ENCODE results near the gene CD6.

Gene CD6

DNA sequence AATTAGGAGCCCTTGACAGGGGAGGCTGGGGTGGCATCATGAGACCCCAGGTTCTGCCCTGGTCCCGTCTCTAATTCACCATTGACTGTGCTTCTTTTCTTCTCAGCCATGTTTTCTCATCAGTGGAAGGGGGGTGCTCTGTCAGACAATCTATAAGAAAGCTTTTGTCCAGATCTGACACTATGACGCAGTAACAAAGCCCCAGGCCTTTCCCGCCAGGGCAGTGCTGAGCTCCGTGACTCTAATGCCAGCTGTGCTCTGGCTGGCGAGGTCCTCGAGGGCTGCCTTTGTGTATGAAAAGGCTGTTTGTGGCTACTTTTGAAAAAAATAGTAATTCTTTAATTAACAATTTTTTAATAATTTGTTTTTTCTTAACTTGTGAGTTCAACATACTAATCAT lies 3.2 kb downstream of the CD6 start:
- Histone ChIP-seq H3K27me3 (ENCODE audit: insufficient read depth, poor library complexity, severe bottlenecking) (peaks cover 3% of the 10 kb centered on the region), H3K27ac (replicated peaks) (no peak overlapping the region), H3K4me3 (replicated peaks; ENCODE audit: insufficient read depth, low read length) (no peak overlapping the region)
- TF ChIP-seq, protein P1, sequence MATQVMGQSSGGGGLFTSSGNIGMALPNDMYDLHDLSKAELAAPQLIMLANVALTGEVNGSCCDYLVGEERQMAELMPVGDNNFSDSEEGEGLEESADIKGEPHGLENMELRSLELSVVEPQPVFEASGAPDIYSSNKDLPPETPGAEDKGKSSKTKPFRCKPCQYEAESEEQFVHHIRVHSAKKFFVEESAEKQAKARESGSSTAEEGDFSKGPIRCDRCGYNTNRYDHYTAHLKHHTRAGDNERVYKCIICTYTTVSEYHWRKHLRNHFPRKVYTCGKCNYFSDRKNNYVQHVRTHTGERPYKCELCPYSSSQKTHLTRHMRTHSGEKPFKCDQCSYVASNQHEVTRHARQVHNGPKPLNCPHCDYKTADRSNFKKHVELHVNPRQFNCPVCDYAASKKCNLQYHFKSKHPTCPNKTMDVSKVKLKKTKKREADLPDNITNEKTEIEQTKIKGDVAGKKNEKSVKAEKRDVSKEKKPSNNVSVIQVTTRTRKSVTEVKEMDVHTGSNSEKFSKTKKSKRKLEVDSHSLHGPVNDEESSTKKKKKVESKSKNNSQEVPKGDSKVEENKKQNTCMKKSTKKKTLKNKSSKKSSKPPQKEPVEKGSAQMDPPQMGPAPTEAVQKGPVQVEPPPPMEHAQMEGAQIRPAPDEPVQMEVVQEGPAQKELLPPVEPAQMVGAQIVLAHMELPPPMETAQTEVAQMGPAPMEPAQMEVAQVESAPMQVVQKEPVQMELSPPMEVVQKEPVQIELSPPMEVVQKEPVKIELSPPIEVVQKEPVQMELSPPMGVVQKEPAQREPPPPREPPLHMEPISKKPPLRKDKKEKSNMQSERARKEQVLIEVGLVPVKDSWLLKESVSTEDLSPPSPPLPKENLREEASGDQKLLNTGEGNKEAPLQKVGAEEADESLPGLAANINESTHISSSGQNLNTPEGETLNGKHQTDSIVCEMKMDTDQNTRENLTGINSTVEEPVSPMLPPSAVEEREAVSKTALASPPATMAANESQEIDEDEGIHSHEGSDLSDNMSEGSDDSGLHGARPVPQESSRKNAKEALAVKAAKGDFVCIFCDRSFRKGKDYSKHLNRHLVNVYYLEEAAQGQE (IDR thresholded peaks at IDR 0.05; ENCODE audit: insufficient replicate concordance, low read depth) = no peak
- TF ChIP-seq GABPA (IDR thresholded peaks at IDR 0.05; ENCODE audit: low read depth) = no peak
- TF ChIP-seq POLR2AphosphoS5 (IDR thresholded peaks at IDR 0.05; ENCODE audit: low read depth) = no peak
- TF ChIP-seq, protein P2, sequence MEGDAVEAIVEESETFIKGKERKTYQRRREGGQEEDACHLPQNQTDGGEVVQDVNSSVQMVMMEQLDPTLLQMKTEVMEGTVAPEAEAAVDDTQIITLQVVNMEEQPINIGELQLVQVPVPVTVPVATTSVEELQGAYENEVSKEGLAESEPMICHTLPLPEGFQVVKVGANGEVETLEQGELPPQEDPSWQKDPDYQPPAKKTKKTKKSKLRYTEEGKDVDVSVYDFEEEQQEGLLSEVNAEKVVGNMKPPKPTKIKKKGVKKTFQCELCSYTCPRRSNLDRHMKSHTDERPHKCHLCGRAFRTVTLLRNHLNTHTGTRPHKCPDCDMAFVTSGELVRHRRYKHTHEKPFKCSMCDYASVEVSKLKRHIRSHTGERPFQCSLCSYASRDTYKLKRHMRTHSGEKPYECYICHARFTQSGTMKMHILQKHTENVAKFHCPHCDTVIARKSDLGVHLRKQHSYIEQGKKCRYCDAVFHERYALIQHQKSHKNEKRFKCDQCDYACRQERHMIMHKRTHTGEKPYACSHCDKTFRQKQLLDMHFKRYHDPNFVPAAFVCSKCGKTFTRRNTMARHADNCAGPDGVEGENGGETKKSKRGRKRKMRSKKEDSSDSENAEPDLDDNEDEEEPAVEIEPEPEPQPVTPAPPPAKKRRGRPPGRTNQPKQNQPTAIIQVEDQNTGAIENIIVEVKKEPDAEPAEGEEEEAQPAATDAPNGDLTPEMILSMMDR (IDR thresholded peaks at IDR 0.05; ENCODE audit: insufficient read depth, low read length) = no peak
- no peak for TF ChIP-seq SPI1 (IDR thresholded peaks at IDR 0.05; ENCODE audit: borderline replicate concordance, low read depth)
- DNase-seq (ENCODE audit: low read depth in 1 of 2, low spot score in 1 of 2) = no peak

DNA sequence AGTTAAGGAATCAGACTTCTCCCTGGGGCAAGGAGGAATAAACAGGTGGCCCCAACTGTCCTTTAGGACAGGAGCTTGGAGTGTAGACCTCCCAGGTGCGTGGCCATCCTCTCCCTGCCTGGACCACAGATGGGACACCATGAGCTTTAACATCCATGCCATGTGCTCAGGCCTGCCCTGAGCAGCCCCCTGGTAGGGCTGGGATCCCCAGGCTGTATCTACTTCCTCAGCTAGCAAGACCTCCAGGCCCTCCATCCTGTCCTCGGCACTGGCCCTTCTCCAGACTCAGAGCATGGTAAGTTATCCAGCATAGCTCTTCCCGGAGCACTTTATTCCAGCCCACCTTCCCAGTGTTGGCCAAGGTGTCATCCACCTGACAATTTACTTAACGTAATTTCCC lies 5.7 kb downstream of the CD6 start:
- Histone ChIP-seq H3K27ac (replicated peaks) (no peak overlapping the region), H3K27me3 (ENCODE audit: insufficient read depth, poor library complexity, severe bottlenecking) (peaks cover 3% of the 10 kb centered on the region), H3K4me3 (replicated peaks; ENCODE audit: insufficient read depth, low read length) (no peak overlapping the region)
- DNase-seq (ENCODE audit: low read depth in 1 of 2, low spot score in 1 of 2) = no peak
- TF ChIP-seq POLR2AphosphoS5 (IDR thresholded peaks at IDR 0.05; ENCODE audit: low read depth) (no peak), SPI1 (IDR thresholded peaks at IDR 0.05; ENCODE audit: borderline replicate concordance, low read depth) (no peak), GABPA (IDR thresholded peaks at IDR 0.05; ENCODE audit: low read depth) (no peak)
- TF ChIP-seq, protein P1 (IDR thresholded peaks at IDR 0.05; ENCODE audit: insufficient replicate concordance, low read depth) = no peak
- TF ChIP-seq, protein P2 (IDR thresholded peaks at IDR 0.05; ENCODE audit: insufficient read depth, low read length) = no peak

DNA sequence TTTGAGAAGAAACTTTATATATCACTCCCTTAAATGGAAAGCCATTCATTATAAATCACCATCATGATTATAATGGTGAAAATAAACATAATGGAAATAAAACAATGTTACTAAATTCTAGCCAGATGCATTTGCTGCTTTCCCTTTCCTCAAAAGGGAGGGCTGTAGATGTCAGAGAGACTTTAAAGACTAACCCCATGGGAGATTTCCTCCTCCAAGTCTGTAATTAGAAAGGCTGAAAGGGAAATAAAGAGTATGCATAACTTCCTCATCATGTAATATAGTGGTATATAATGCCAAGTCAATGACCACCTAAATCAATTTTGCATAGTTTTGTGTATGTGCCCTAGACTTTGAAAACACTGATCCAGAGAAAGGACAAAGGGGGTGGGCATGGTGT lies 6.4 kb downstream of the CD6 start:
- Histone ChIP-seq H3K4me3 (replicated peaks; ENCODE audit: insufficient read depth, low read length) (no peak overlapping the region), H3K27me3 (ENCODE audit: insufficient read depth, poor library complexity, severe bottlenecking) (peaks cover 2% of the 10 kb centered on the region), H3K27ac (replicated peaks) (no peak overlapping the region)
- no peak for DNase-seq (ENCODE audit: low read depth in 1 of 2, low spot score in 1 of 2)
- TF ChIP-seq, protein P1 (IDR thresholded peaks at IDR 0.05; ENCODE audit: insufficient replicate concordance, low read depth) = no peak
- TF ChIP-seq POLR2AphosphoS5 (IDR thresholded peaks at IDR 0.05; ENCODE audit: low read depth) (no peak), GABPA (IDR thresholded peaks at IDR 0.05; ENCODE audit: low read depth) (no peak), SPI1 (IDR thresholded peaks at IDR 0.05; ENCODE audit: borderline replicate concordance, low read depth) (no peak)
- TF ChIP-seq, protein P2 (IDR thresholded peaks at IDR 0.05; ENCODE audit: insufficient read depth, low read length) = no peak

All from HL-60 (cell line).